ENCODE measurements around the gene TGFBR3L. TPM values are rescaled to one million over a fixed set of nuclear protein-coding genes. Genes with fewer than 3 reads are reported as not detected.

Gene TGFBR3L
- polyA plus RNA-seq, 3 donors = not detected

- peaks cover 37% of the 10 kb centered on the region for H3K4me1 Mint-ChIP-seq
- no peak overlapping the region for H3K27ac Mint-ChIP-seq
- no peak for DNase-seq
- Histone ChIP-seq H2AFZ (ENCODE audit: insufficient read depth, low read depth, low read length, poor library complexity, severe bottlenecking) (peak overlapping the region; percentile 61), H3K4me3 (replicated peaks in 1 of 3; ENCODE audit: low read depth in 2 of 3, low read length in 3 of 3) (peak overlapping the region in 1 of 3 experiments; percentile 63), H3K27me3 (ENCODE audit: control insufficient read depth in 2 of 2, insufficient read depth in 2 of 2, low read length in 2 of 2) (peaks cover 26 to 47% of the 10 kb centered on the region in 2 donors), H3K36me3 (replicated peaks in 1 of 2; ENCODE audit: control insufficient read depth in 1 of 2, insufficient read depth in 2 of 2, low read length in 2 of 2) (peaks cover 24 to 26% of the 10 kb centered on the region in 2 donors), H4K20me1 (ENCODE audit: insufficient read depth, low read length) (peaks cover 32% of the 10 kb centered on the region), H3K4me1 (ENCODE audit: control insufficient read depth in 1 of 2, insufficient read depth in 2 of 2, low read length in 2 of 2) (peaks cover 26 to 49% of the 10 kb centered on the region in 2 donors), H3K9me3 (replicated peaks in 1 of 2; ENCODE audit: control insufficient read depth in 1 of 2, insufficient read depth in 1 of 2, low read length in 2 of 2) (peaks cover 0 to 19% of the 10 kb centered on the region in 2 donors), H3K9ac (ENCODE audit: insufficient read depth, low read length, poor library complexity, severe bottlenecking) (no peak overlapping the region), H3K27ac (ENCODE audit: low read depth in 1 of 2, low read length in 2 of 2) (no peak overlapping the region), H3K79me2 (ENCODE audit: insufficient read depth, low read length) (no peaks in the 10 kb centered on the region), H3K4me2 (replicated peaks; ENCODE audit: extremely low read depth, low read length, poor library complexity, severe bottlenecking) (peak overlapping the region; percentile 74)
- peak overlapping the region; percentile 50 to 77 for H3K4me3 Mint-ChIP-seq
- WGBS (ENCODE audit: insufficient coverage) = 51% methylated on average over 16 of the region's 24 CpGs
- H3K9me3 Mint-ChIP-seq = peaks cover 0 to 28% (median 15%) of the 10 kb centered on the region in 7 donors
- TF ChIP-seq, protein P1, sequence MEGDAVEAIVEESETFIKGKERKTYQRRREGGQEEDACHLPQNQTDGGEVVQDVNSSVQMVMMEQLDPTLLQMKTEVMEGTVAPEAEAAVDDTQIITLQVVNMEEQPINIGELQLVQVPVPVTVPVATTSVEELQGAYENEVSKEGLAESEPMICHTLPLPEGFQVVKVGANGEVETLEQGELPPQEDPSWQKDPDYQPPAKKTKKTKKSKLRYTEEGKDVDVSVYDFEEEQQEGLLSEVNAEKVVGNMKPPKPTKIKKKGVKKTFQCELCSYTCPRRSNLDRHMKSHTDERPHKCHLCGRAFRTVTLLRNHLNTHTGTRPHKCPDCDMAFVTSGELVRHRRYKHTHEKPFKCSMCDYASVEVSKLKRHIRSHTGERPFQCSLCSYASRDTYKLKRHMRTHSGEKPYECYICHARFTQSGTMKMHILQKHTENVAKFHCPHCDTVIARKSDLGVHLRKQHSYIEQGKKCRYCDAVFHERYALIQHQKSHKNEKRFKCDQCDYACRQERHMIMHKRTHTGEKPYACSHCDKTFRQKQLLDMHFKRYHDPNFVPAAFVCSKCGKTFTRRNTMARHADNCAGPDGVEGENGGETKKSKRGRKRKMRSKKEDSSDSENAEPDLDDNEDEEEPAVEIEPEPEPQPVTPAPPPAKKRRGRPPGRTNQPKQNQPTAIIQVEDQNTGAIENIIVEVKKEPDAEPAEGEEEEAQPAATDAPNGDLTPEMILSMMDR (IDR thresholded peaks at IDR 0.05) = no peak
- H3K36me3 Mint-ChIP-seq = peaks cover 23 to 28% of the 10 kb centered on the region in 2 donors
- intact Hi-C loops (cut with micrococcal nuclease) = no loop called here
- peaks cover 47 to 65% (median 56%) of the 10 kb centered on the region in 3 donors for H3K27me3 Mint-ChIP-seq (ENCODE audit: low read depth in 3 of 3)
Measured at GRCh38 chr19:7915250-7916102, 846 bp downstream of the TGFBR3L start.

- Mint-ChIP-seq H3K9me3 (peaks cover 0 to 28% (median 15%) of the 10 kb centered on the region in 7 donors), H3K36me3 (peaks cover 16 to 20% of the 10 kb centered on the region in 2 donors), H3K4me3 (peak overlapping the region; percentile 70 to 89), H3K27me3 (ENCODE audit: low read depth in 3 of 3) (peaks cover 48 to 65% (median 56%) of the 10 kb centered on the region in 3 donors), H3K27ac (no peak overlapping the region), H3K4me1 (peaks cover 43% of the 10 kb centered on the region)
- WGBS (ENCODE audit: insufficient coverage) = under 1% methylated on average over 98 of the region's 104 CpGs
- Histone ChIP-seq H3K36me3 (replicated peaks in 1 of 2; ENCODE audit: control insufficient read depth in 1 of 2, insufficient read depth in 2 of 2, low read length in 2 of 2) (peaks cover 16 to 18% of the 10 kb centered on the region in 2 donors), H3K27ac (ENCODE audit: low read depth in 1 of 2, low read length in 2 of 2) (no peak overlapping the region), H3K79me2 (ENCODE audit: insufficient read depth, low read length) (no peaks in the 10 kb centered on the region), H3K4me1 (ENCODE audit: control insufficient read depth in 1 of 2, insufficient read depth in 2 of 2, low read length in 2 of 2) (peaks cover 30 to 54% of the 10 kb centered on the region in 2 donors), H3K9me3 (replicated peaks in 1 of 2; ENCODE audit: control insufficient read depth in 1 of 2, insufficient read depth in 1 of 2, low read length in 2 of 2) (peaks cover 0 to 19% of the 10 kb centered on the region in 2 donors), H3K9ac (ENCODE audit: insufficient read depth, low read length, poor library complexity, severe bottlenecking) (peak overlapping the region; percentile 21), H4K20me1 (ENCODE audit: insufficient read depth, low read length) (peaks cover 23% of the 10 kb centered on the region), H3K4me3 (replicated peaks in 1 of 3; ENCODE audit: low read depth in 2 of 3, low read length in 3 of 3) (peak overlapping the region in 2 of 3 experiments; percentile 1 to 63), H3K27me3 (ENCODE audit: control insufficient read depth in 2 of 2, insufficient read depth in 2 of 2, low read length in 2 of 2) (peaks cover 26 to 47% of the 10 kb centered on the region in 2 donors), H3K4me2 (replicated peaks; ENCODE audit: extremely low read depth, low read length, poor library complexity, severe bottlenecking) (peak overlapping the region; percentile 74), H2AFZ (ENCODE audit: insufficient read depth, low read depth, low read length, poor library complexity, severe bottlenecking) (peak overlapping the region; percentile 61)
- TF ChIP-seq, protein P1 (IDR thresholded peaks at IDR 0.05) = no peak
- DNase-seq = peak; percentile 17 to 57 (median 31)
- intact Hi-C loops (cut with micrococcal nuclease) = no loop called here
Measured at GRCh38 chr19:7916103-7916954, 1.7 kb downstream of the TGFBR3L start.
